ENCODE measurements around the gene CSNK2A2.
A peak's percentile ranks its signal among the peaks of the same experiment; 100 is the strongest.

The CSNK2A2 gene

GRCh38 chr16:58129097-58129936 is 68.6 kb downstream of the CSNK2A2 start, which contains the start of gene CFAP20:
TSS of gene CFAP20 (minus strand) at chr16:58129381. CDS start at chr16:58129115, 266 bp downstream.
- DNase-seq = peak; percentile 97

- DNase-seq = no peak
These were observed 69.2 kb downstream of the CSNK2A2 start for GRCh38 chr16:58128711-58129096.

GRCh38 chr16:58128181-58128631 is 69.7 kb downstream of the CSNK2A2 start:
- no peak for DNase-seq

GRCh38 chr16:58127634-58128033 is 70.3 kb downstream of the CSNK2A2 start:
- DNase-seq = no peak

GRCh38 chr16:58127033-58127556 is 70.8 kb downstream of the CSNK2A2 start:
- DNase-seq = peak in 1 of 2 donors; percentile 16

- DNase-seq = no peak
These were observed 71.4 kb downstream of the CSNK2A2 start for GRCh38 chr16:58126451-58126961.

- no peak for DNase-seq
These were observed 72.0 kb downstream of the CSNK2A2 start for GRCh38 chr16:58125781-58126335.

- DNase-seq = no peak
These were observed 72.9 kb downstream of the CSNK2A2 start for GRCh38 chr16:58125041-58125440.

- DNase-seq = no peak
These were observed 73.3 kb downstream of the CSNK2A2 start for GRCh38 chr16:58124601-58124915.

GRCh38 chr16:58123896-58124600 is 73.9 kb downstream of the CSNK2A2 start:
- no peak for DNase-seq

- DNase-seq = no peak
These were observed 76.8 kb downstream of the CSNK2A2 start for GRCh38 chr16:58121132-58121531.

- no peak for DNase-seq
These were observed 77.7 kb downstream of the CSNK2A2 start for GRCh38 chr16:58120234-58120633.

GRCh38 chr16:58119509-58119845 is 78.4 kb downstream of the CSNK2A2 start:
- DNase-seq = no peak

- DNase-seq = no peak
These were observed 79.0 kb downstream of the CSNK2A2 start for GRCh38 chr16:58118801-58119508.

GRCh38 chr16:58116529-58116928 is 81.4 kb downstream of the CSNK2A2 start:
- no peak for DNase-seq

- DNase-seq = no peak
These were observed 81.8 kb downstream of the CSNK2A2 start for GRCh38 chr16:58116081-58116480.

- no peak for DNase-seq
These were observed 82.8 kb downstream of the CSNK2A2 start for GRCh38 chr16:58114827-58115825.

GRCh38 chr16:58111302-58111627 is 86.6 kb downstream of the CSNK2A2 start:
- DNase-seq = no peak

GRCh38 chr16:58110571-58111301 is 87.2 kb downstream of the CSNK2A2 start:
- no peak for DNase-seq

GRCh38 chr16:58109881-58110280 is 88.0 kb downstream of the CSNK2A2 start:
- no peak for DNase-seq

GRCh38 chr16:58109330-58109729 is 88.6 kb downstream of the CSNK2A2 start:
- no peak for DNase-seq
